Mucosa of stomach (tissue), 1 donor: ENCODE measurements around the gene RAB43.
A peak's percentile ranks its signal among the peaks of the same experiment; 100 is the strongest.
"Not testable (repeated sequence)": the region's sequence is repeated elsewhere in the genome, so short reads cannot be mapped to it uniquely, and the experiment has no call there.

Experiments
- H3K27me3 ChIP-seq: one replicate; pipeline ENCODE4 v1.7.0; 2013; ENCODE audit warnings: mild to moderate bottlenecking, low read length; ENCODE audit not compliant: control insufficient read depth, insufficient read depth
- H3K36me3 ChIP-seq: one replicate; pipeline ENCODE4 v1.7.0; 2013; ENCODE audit warnings: low read length; ENCODE audit not compliant: control insufficient read depth, insufficient read depth
- H3K4me1 ChIP-seq: one replicate; pipeline ENCODE4 v1.7.0; 2013; ENCODE audit warnings: mild to moderate bottlenecking, low read length; ENCODE audit not compliant: control insufficient read depth, insufficient read depth
- H3K4me3 ChIP-seq: one replicate; pipeline ENCODE4 v1.7.0; 2013; ENCODE audit warnings: low read length
- H3K9ac ChIP-seq: one replicate; pipeline ENCODE4 v1.7.0; 2013; ENCODE audit warnings: mild to moderate bottlenecking, low read length, moderate library complexity
- H3K9me3 ChIP-seq: one replicate; pipeline ENCODE4 v1.7.0; 2013; ENCODE audit warnings: mild to moderate bottlenecking, low read length, moderate library complexity; ENCODE audit not compliant: control insufficient read depth
- donor health status: Pancreatic carcinoma.

RAB43 gene

GRCh38 chr3:129121792-129122411, at the start of gene RAB43:
Gene RAB43 (minus strand): TSS chr3:129121804. CDS start chr3:129121489, 315 bp downstream.
- Histone ChIP-seq H3K4me3 (peak within 1 kb of the TSS; percentile 71), H3K9ac (peak within 1 kb of the TSS; percentile 93), H3K4me1 (peaks cover 45% of the 10 kb centered on the region), H3K9me3 (no peaks in the 10 kb centered on the region), H3K36me3 (no peaks in the 10 kb centered on the region), H3K27me3 (no peaks in the 10 kb centered on the region)

GRCh38 chr3:129166579-129167332, 45.2 kb upstream of the RAB43 start:
- Histone ChIP-seq H3K36me3 (peaks cover 26% of the 10 kb centered on the region), H3K9me3 (no peaks in the 10 kb centered on the region), H3K27me3 (no peaks in the 10 kb centered on the region)

GRCh38 chr3:129165594-129165993, 44.0 kb upstream of the RAB43 start:
- Histone ChIP-seq H3K36me3 (peaks cover 18% of the 10 kb centered on the region), H3K4me1 (peaks cover 11% of the 10 kb centered on the region)
- H3K4me3 ChIP-seq, H3K27me3 ChIP-seq, H3K9me3 ChIP-seq, H3K9ac ChIP-seq: not testable (repeated sequence)

More at GRCh38 chr3:129166579-129167332, 45.2 kb upstream of the RAB43 start:
- Histone ChIP-seq H3K4me1 (peaks cover 10% of the 10 kb centered on the region), H3K4me3 (no peak overlapping the region), H3K9ac (no peak overlapping the region)

GRCh38 chr3:129164500-129164899, 42.9 kb upstream of the RAB43 start:
- H3K9ac ChIP-seq, result no peak overlapping the region
- peaks cover 16% of the 10 kb centered on the region for H3K4me1 ChIP-seq
- H3K36me3 ChIP-seq, result peaks cover 18% of the 10 kb centered on the region
- H3K4me3 ChIP-seq, result no peak overlapping the region
- no peaks in the 10 kb centered on the region for H3K27me3 ChIP-seq
- H3K9me3 ChIP-seq, result no peaks in the 10 kb centered on the region

- Histone ChIP-seq H3K27me3 (no peaks in the 10 kb centered on the region), H3K4me1 (peaks cover 18% of the 10 kb centered on the region), H3K9me3 (no peaks in the 10 kb centered on the region), H3K4me3 (no peak overlapping the region), H3K36me3 (peaks cover 16% of the 10 kb centered on the region), H3K9ac (no peak overlapping the region)
Measured at GRCh38 chr3:129162729-129163579, 41.4 kb upstream of the RAB43 start.

GRCh38 chr3:129161860-129162271, 40.3 kb upstream of the RAB43 start:
- Histone ChIP-seq H3K27me3 (no peaks in the 10 kb centered on the region), H3K36me3 (peaks cover 8% of the 10 kb centered on the region), H3K9ac (peak overlapping the region; percentile 92), H3K4me3 (peak overlapping the region; percentile 98), H3K9me3 (no peaks in the 10 kb centered on the region), H3K4me1 (peaks cover 18% of the 10 kb centered on the region)

- Histone ChIP-seq H3K9me3 (no peaks in the 10 kb centered on the region), H3K9ac (peak within 1 kb of the TSS; percentile 92), H3K27me3 (no peaks in the 10 kb centered on the region), H3K4me3 (peak within 1 kb of the TSS; percentile 98), H3K4me1 (peaks cover 18% of the 10 kb centered on the region), H3K36me3 (peaks cover under 1% of the 10 kb centered on the region)
Measured at GRCh38 chr3:129160891-129161859, 39.6 kb upstream of the RAB43 start, which contains the start of gene ISY1. Gene ISY1 (minus strand): TSS chr3:129161063. CDS start chr3:129160975, 88 bp downstream.

GRCh38 chr3:129144786-129145185, 23.2 kb upstream of the RAB43 start:
- Histone ChIP-seq H3K27me3 (no peaks in the 10 kb centered on the region), H3K4me3 (no peak overlapping the region), H3K9ac (no peak overlapping the region)

GRCh38 chr3:129141011-129141410, 19.4 kb upstream of the RAB43 start:
- H3K9ac ChIP-seq, H3K4me3 ChIP-seq, H3K27me3 ChIP-seq, H3K4me1 ChIP-seq, H3K9me3 ChIP-seq, H3K36me3 ChIP-seq: not testable (repeated sequence)

More at GRCh38 chr3:129144786-129145185, 23.2 kb upstream of the RAB43 start:
- Histone ChIP-seq H3K36me3 (no peaks in the 10 kb centered on the region), H3K9me3 (no peaks in the 10 kb centered on the region), H3K4me1 (no peaks in the 10 kb centered on the region)

- Histone ChIP-seq H3K27me3 (no peaks in the 10 kb centered on the region), H3K36me3 (no peaks in the 10 kb centered on the region), H3K4me3 (no peak overlapping the region), H3K9ac (no peak overlapping the region), H3K4me1 (no peaks in the 10 kb centered on the region), H3K9me3 (no peaks in the 10 kb centered on the region)
Measured at GRCh38 chr3:129139911-129140310, 18.3 kb upstream of the RAB43 start.

- H3K9me3 ChIP-seq, H3K4me1 ChIP-seq, H3K36me3 ChIP-seq, H3K9ac ChIP-seq, H3K4me3 ChIP-seq, H3K27me3 ChIP-seq: not testable (repeated sequence)
Measured at GRCh38 chr3:129136275-129136674, 14.7 kb upstream of the RAB43 start.
